T-helper 22 cell (primary cell): ENCODE results near the gene ANGPTL3.

ENCODE experiments used
- DNase-seq: peaks from one replicate; pipeline ENCODE4 v3.0.0-alpha.2; 2020; ENCODE audit warnings: low read depth

The ANGPTL3 gene

DNA sequence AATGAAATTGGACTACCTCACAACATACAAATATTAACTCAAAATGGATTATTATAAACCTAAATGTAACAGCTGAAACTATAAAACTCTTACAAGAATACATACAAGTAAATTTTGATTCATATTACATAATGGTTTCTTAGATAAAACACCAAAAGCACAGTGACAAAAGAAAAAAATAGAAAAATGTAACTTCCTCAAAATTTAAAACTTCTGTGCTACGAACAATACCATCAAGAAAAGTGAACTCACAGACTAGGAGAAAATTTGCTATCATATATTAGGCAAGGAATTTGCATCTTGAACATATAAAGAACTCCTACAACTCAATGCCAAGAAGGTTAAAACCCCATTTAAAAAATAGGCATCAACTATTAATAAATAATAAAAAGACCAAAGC, 31.2 kb downstream of the ANGPTL3 start:
- no peak for DNase-seq

DNA sequence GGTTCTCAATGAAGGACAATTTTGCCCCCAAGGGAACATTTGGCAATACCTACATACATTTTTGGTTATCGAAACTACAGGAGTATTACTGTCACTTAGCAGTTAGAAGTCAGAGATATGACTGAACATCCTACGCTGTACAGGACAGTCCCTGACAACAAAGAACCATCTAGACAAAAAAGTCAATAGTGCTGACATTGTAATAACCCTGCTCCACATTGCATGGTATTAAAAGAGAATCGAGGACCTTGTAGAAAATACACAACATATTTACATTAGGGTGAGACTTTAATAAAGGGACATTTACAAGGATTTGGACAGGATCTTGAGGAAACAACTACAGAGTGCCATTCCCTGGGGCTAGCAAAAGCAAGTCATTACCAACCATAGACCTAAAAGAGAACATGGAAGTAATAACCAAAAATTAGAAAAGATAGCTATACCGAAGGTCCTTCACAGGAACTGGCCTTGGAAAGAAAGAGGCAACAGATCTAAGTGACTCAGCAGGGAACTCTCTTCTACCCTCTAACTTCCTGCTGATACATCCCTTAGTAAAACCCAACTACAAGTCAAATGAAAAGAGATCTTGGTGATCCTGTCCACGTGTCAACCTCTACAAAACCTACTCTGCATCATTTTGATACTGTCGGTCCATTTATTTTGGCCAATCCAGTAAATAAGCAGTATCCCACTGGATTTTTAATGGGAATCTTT, 40.2 kb downstream of the ANGPTL3 start:
- DNase-seq = no peak

DNA sequence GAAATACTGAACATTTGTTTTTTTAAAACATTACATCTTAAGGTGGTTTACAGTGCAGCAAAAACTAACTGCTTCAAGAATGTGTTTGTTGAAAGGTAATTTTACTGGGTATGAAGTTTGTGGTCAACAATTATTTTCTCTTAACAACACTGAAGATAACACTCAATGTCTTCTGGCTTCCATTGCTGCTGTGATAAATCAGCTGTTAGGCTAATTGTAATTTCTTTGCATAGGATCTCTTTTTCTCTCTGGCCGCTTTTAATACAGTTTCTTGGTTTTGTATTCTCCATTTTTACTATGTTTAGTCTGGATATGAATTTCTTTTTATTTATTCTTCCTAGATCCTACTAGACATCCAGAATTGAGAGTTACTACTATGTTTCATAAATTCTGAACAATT, 46.0 kb downstream of the ANGPTL3 start:
- no peak for DNase-seq

- DNase-seq = no peak
These were observed 55.1 kb downstream of the ANGPTL3 start for GRCh38 chr1:62652387-62652786.

DNA sequence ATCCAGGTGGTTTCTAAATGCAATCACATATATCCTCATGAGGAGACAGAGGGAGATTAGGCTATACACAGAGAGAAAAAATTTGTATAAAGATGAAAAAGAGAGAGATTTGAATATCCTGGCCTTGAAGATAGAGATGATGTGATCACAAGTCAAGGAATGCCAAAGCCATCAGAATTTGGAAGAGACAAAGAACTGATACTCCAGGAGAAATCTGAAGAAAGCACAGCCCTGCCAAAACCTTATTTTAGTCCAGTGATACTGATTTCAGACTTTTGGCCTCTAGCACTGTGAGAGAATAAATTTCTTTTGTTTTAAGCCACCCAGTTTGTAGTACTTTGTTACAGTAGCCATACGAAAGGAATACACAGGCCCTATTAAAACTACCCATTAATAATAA, 57.4 kb downstream of the ANGPTL3 start:
- no peak for DNase-seq
